HepG2 (cell line): ENCODE results near the gene AHNAK. TPM values are rescaled to one million over a fixed set of nuclear protein-coding genes. Genes with fewer than 3 reads are reported as not detected.
"Not testable (repeated sequence)": the region's sequence is repeated elsewhere in the genome, so short reads cannot be mapped to it uniquely, and the experiment has no call there.

ENCODE experiments used
- ATAC-seq: fragments of 200-7000 bp; cut with Tn5 transposase; 3 replicates; pipeline ENCODE4 v1.9.1; 2020; ENCODE audit warnings: mild to moderate bottlenecking, moderate library complexity
- BruUV-seq: library from RNA; stranded (reverse); fragments of 400-500 nt; replicated peaks from 2 replicates; lab custom pipeline; 2021; lab: Mats Ljungman, UMichigan
- CTCF ChIA-PET: fragments of 300-600 bp; formaldehyde crosslinking; extraction: SDS; loops from one replicate; lab custom pipeline; 2021; ENCODE audit warnings: low total read pairs, inconsistent platforms, low intra/inter-chr PET ratio; lab: Yijun Ruan, JAX
- POLR2A ChIA-PET: fragments of 350-600 bp; sonication (Branson Sonifier 250); formaldehyde crosslinking; loops from one replicate; lab custom pipeline; 2020; ENCODE audit warnings: antibody characterized with exemption, inconsistent platforms; lab: Yijun Ruan, JAX
- DNase-seq: peaks from one replicate; pipeline ENCODE4 v3.0.0-alpha.2; 2015; ENCODE audit warnings: low spot score
- FAIRE-seq: peaks from 3 replicates; lab custom pipeline; 2011; peaks lifted over from hg19 to GRCh38; lab: Jason Lieb, UNC
- H2AFZ ChIP-seq: one replicate; pipeline ENCODE4 v1.6.1; 2011; ENCODE audit warnings: low read length, inconsistent platforms
- H3K27ac ChIP-seq: fragments of 300-600 bp; 3 replicates; pipeline ENCODE4 v1.8.0; 2011; ENCODE audit warnings: mixed run types, mild to moderate bottlenecking, mixed read lengths, low read length, inconsistent platforms; ENCODE audit not compliant: insufficient read depth; ENCODE audit errors: extremely low read length
- H3K27me3 ChIP-seq, 2 experiments: fragments of 200-600 bp in 1 of 2; 2 replicates in 1 of 2; 3 replicates in 1 of 2; pipeline versions ENCODE4 v1.6.0 to v1.8.0; 2011; ENCODE audit warnings: low read length in 2 of 2, mild to moderate bottlenecking in 2 of 2, moderate library complexity in 2 of 2, inconsistent platforms in 1 of 2; ENCODE audit not compliant: insufficient read depth in 2 of 2, control insufficient read depth in 1 of 2
- H3K36me3 ChIP-seq, 2 experiments: fragments of 200-600 bp in 1 of 2; replicated peaks in 1 of 2; 2 replicates in 1 of 2; 3 replicates in 1 of 2; pipeline versions ENCODE4 v1.5.1 to v1.8.0; 2011; ENCODE audit warnings: low read length in 2 of 2, inconsistent platforms in 1 of 2; ENCODE audit not compliant: insufficient read depth in 2 of 2, control insufficient read depth in 1 of 2
- H3K4me1 ChIP-seq: 2 replicates; pipeline ENCODE4 v1.5.1; 2012; ENCODE audit warnings: low read length, inconsistent platforms; ENCODE audit not compliant: insufficient read depth
- H3K4me2 ChIP-seq: 2 replicates; pipeline ENCODE4 v1.6.0; 2011; ENCODE audit warnings: low read depth, low read length, inconsistent platforms
- H3K4me3 ChIP-seq, 3 experiments: fragments of 200-600 bp in 1 of 3; sonication (generic), shearing (Covaris generic) in 1 of 3; replicated peaks in 1 of 3; 2 replicates each; pipeline ENCODE4 v1.5.1; 2011 to 2016; ENCODE audit warnings: low read length in 3 of 3, inconsistent platforms in 2 of 3, low read depth in 2 of 3, mild to moderate bottlenecking in 2 of 3, control low read depth in 1 of 3, mixed read lengths in 1 of 3; ENCODE audit not compliant: insufficient read depth in 1 of 3
- H3K79me2 ChIP-seq: one replicate; pipeline ENCODE4 v1.6.1; 2011; ENCODE audit warnings: low read length, inconsistent platforms; ENCODE audit not compliant: insufficient read depth
- H3K9ac ChIP-seq: 2 replicates; pipeline ENCODE4 v1.6.0; 2011; ENCODE audit warnings: mild to moderate bottlenecking, low read depth, low read length, inconsistent platforms; ENCODE audit not compliant: insufficient read depth
- H3K9me3 ChIP-seq: 2 replicates; pipeline ENCODE4 v1.5.1; 2012; ENCODE audit warnings: mild to moderate bottlenecking, low read length
- H4K20me1 ChIP-seq: 2 replicates; pipeline ENCODE4 v1.6.0; 2011; ENCODE audit warnings: inconsistent platforms, mild to moderate bottlenecking, low read length, moderate library complexity; ENCODE audit not compliant: insufficient read depth
- CREB1 ChIP-seq, 2 experiments: fragments of 450-650 bp in 1 of 2; IDR thresholded peaks; 2 replicates each; pipeline ENCODE4 v1.6.1; 2016 to 2017; ENCODE audit warnings: control low read depth in 1 of 2, mild to moderate bottlenecking in 1 of 2, missing compliant biosample characterization in 1 of 2, missing genetic modification characterization in 1 of 2
- MLLT10 ChIP-seq: sonication (generic); formaldehyde crosslinking; IDR thresholded peaks from 2 replicates; pipeline ENCODE4 v1.4.0; 2020; ENCODE audit warnings: missing genetic modification reagents
- PAF1 ChIP-seq: IDR thresholded peaks from 2 replicates; pipeline ENCODE4 v1.6.1; 2016; ENCODE audit warnings: missing genetic modification reagents, missing compliant biosample characterization
- PCBP1 ChIP-seq: fragments of 200-400 bp; formaldehyde crosslinking; IDR thresholded peaks from 2 replicates; pipeline ENCODE4 v1.6.1; 2017; ENCODE audit warnings: mild to moderate bottlenecking, low read depth, low read length, borderline replicate concordance
- POLR2A ChIP-seq, 2 experiments: IDR thresholded peaks; 2 replicates each; pipeline ENCODE4 v1.6.1; 2011; ENCODE audit warnings: low read depth in 2 of 2, low read length in 2 of 2, mild to moderate bottlenecking in 1 of 2, moderate library complexity in 1 of 2; ENCODE audit not compliant: insufficient read depth in 1 of 2
- RFX1 ChIP-seq: fragments of 450-650 bp; IDR thresholded peaks from 2 replicates; pipeline ENCODE4 v1.6.1; 2017
- SALL1 ChIP-seq: sonication (generic); formaldehyde crosslinking; IDR thresholded peaks from 2 replicates; pipeline ENCODE4 v1.8.0; 2022; ENCODE audit warnings: mild to moderate bottlenecking, missing genetic modification reagents
- SRSF1 ChIP-seq: fragments of 200-400 bp; formaldehyde crosslinking; optimal IDR thresholded peaks from 2 replicates; pipeline ENCODE3; 2017; ENCODE audit warnings: mild to moderate bottlenecking, low read depth, low read length, moderate library complexity
- ZNF160 ChIP-seq: sonication (generic); formaldehyde crosslinking; IDR thresholded peaks from 2 replicates; pipeline ENCODE4 v1.8.0; 2022; ENCODE audit warnings: mild to moderate bottlenecking, inconsistent platforms, missing genetic modification reagents
- ZNF224 ChIP-seq: sonication (generic); formaldehyde crosslinking; IDR thresholded peaks from 2 replicates; pipeline ENCODE4 v1.5.0; 2020; ENCODE audit warnings: mild to moderate bottlenecking, missing genetic modification reagents
- ZNF280B ChIP-seq: sonication (generic); formaldehyde crosslinking; IDR thresholded peaks from 2 replicates; pipeline ENCODE4 v1.5.0; 2020; ENCODE audit warnings: missing genetic modification reagents, mild to moderate bottlenecking, borderline replicate concordance
- ZNF547 ChIP-seq: sonication (generic); formaldehyde crosslinking; IDR thresholded peaks from 2 replicates; pipeline ENCODE4 v1.5.1; 2020; ENCODE audit warnings: mild to moderate bottlenecking, missing genetic modification reagents
- ZNF781 ChIP-seq: sonication (generic); formaldehyde crosslinking; IDR thresholded peaks from 2 replicates; pipeline ENCODE4 v1.5.1; 2020; ENCODE audit warnings: borderline replicate concordance, mild to moderate bottlenecking, missing genetic modification reagents; ENCODE audit errors: not compliant biosample characterization
- WGBS: methylation state at CpG from one replicate; pipeline ENCODE4 v1.1.6; 2017; ENCODE audit warnings: low lambda C conversion rate; 5-methylcytosine and 5-hydroxymethylcytosine counted together
- in situ Hi-C: cut with HindIII; loops from 2 replicates; pipeline ENCODE4 v1.10.0; 2017; ENCODE audit warnings: low pct_unique_long_range_greater_than_20kb; ENCODE audit not compliant: extremely low pct_ligation_motif_present
- intact Hi-C: fragments of 100-400 bp; cut with micrococcal nuclease; formaldehyde crosslinking; loops from one replicate; pipeline ENCODE4 v1.10.0; 2022; ENCODE audit not compliant: unreplicated experiment
- polyA plus RNA-seq, 8 experiments: library from polyadenylated mRNA; depleted of rRNA in 3 of 8; stranded (reverse) in 7 of 8; unstranded in 1 of 8; fragments of >200 nt; fragmentation: Illumina TruSeq in 4 of 8; extraction: Trizol in 4 of 8; gene quantifications; 2 replicates each; pipeline versions ENCODE4 v1.2.1 to v1.2.3, GENCODE V29; 2011 to 2016; ENCODE audit warnings: low read depth in 4 of 8, missing spikeins in 1 of 8, mixed read lengths in 1 of 8; ENCODE audit not compliant: insufficient read depth in 1 of 8
- total RNA-seq, 5 experiments: library from RNA; depleted of rRNA; stranded (reverse); fragments of >200 nt; fragmentation: Illumina TruSeq; extraction: Trizol; gene quantifications; 2 replicates each; pipeline ENCODE4 v1.2.3, GENCODE V29; 2016; ENCODE audit warnings: low read depth in 1 of 5
- TF ChIP-seq, protein P1 (sequence below): sonication (generic); formaldehyde crosslinking; IDR thresholded peaks from 2 replicates; pipeline ENCODE4 v1.4.0; 2020; ENCODE audit warnings: missing genetic modification reagents

Gene AHNAK
- total and polyA plus RNA-seq, 2 of the 13 experiments (the other 11 are each of a cell fraction or from before 2014, with no cell fraction given): 23.4 to 25.0 TPM

GRCh38 chr11:62561677-62562230, 15.1 kb upstream of the AHNAK start:
- H3K9ac ChIP-seq, H2AFZ ChIP-seq, H3K4me2 ChIP-seq, H3K4me3 ChIP-seq, in situ Hi-C loops, FAIRE-seq, H3K27ac ChIP-seq, DNase-seq, ATAC-seq, BruUV-seq, H3K9me3 ChIP-seq, H3K27me3 ChIP-seq: not testable (repeated sequence)
- Histone ChIP-seq H3K4me1 (peaks cover 71% of the 10 kb centered on the region), H4K20me1 (peaks cover 22% of the 10 kb centered on the region), H3K79me2 (peaks cover 17% of the 10 kb centered on the region), H3K36me3 (peaks cover 10 to 77% of the 10 kb centered on the region in 2 experiments)
- ChIA-PET CTCF (interaction anchor here (0.6 to 2.9 kb wide), 3 partner anchors 48 to 167 kb away, joined by 3 to 32 read pairs (median 19); no protein-coding TSS in a partner anchor), POLR2A (interaction anchor here (0.7 to 2.3 kb wide), 7 partner anchors 12 to 279 kb away, joined by 3 to 22 read pairs (median 5); partner anchors contain the start of genes C11orf98, CSKMT and EEF1G)
- 98% methylated on average over 3 of the region's 3 CpGs for WGBS
- intact Hi-C loops: loop anchor here (2.0 kb wide), 2 partner anchors 19 to 167 kb away; no protein-coding TSS in a partner anchor

- no peaks in the 10 kb centered on the region for H3K27me3 ChIP-seq
- no TSS peak for BruUV-seq
- ATAC-seq (peak; percentile 89), FAIRE-seq (peak; percentile 77), DNase-seq (peak; percentile 91)
- WGBS: 78% methylated on average over 2 of the region's 2 CpGs
- H3K27ac ChIP-seq: peak overlapping the region; percentile 55
- H3K9ac ChIP-seq: no peak overlapping the region
- H3K4me1 ChIP-seq: peaks cover 71% of the 10 kb centered on the region
- H3K36me3 ChIP-seq: peaks cover 10 to 66% of the 10 kb centered on the region in 2 experiments
- in situ Hi-C loops (no loop called here), intact Hi-C loops (loop anchor here (1.0 to 2.0 kb wide), 3 partner anchors 18 to 166 kb away; no protein-coding TSS in a partner anchor)
- POLR2A ChIA-PET: interaction anchor here (0.7 to 2.3 kb wide), 12 partner anchors 9 to 281 kb away, joined by 3 to 22 read pairs (median 5); partner anchors contain the start of genes AHNAK, C11orf98, CSKMT and EEF1G
- H3K9me3 ChIP-seq: no peaks in the 10 kb centered on the region
- H2AFZ ChIP-seq: no peak overlapping the region
- peaks cover 12% of the 10 kb centered on the region for H3K79me2 ChIP-seq
- no peak overlapping the region for H3K4me3 ChIP-seq
- H4K20me1 ChIP-seq: peaks cover 19% of the 10 kb centered on the region
- CTCF ChIA-PET: interaction anchor here (0.7 to 2.9 kb wide), 9 partner anchors 12 to 180 kb away, joined by 3 to 32 read pairs (median 4); no protein-coding TSS in a partner anchor
- no peak overlapping the region for H3K4me2 ChIP-seq
- TF ChIP-seq SRSF1 (no peak), ZNF280B (CRISPR knock-in tag) (no peak), RFX1 (no peak), SALL1 (CRISPR knock-in tag) (peak; percentile 59; the same call in 1 of the 2 replicates), POLR2A (IDR thresholded peaks at IDR 0.05; ENCODE audit: insufficient read depth in 1 of 2, low read depth in 2 of 2, low read length in 2 of 2) (peak; percentile 8 to 27; a peak in 1 of 4 replicates), PAF1 (CRISPR knock-in tag) (no peak), ZNF547 (CRISPR knock-in tag) (0 out of 2 replicates have a peak, but pooled peaks have one; percentile 42), MLLT10 (CRISPR knock-in tag) (no peak), CREB1 (IDR thresholded peaks at IDR 0.05) (no peak), CREB1 (CRISPR knock-in tag; IDR thresholded peaks at IDR 0.05) (no peak), PCBP1 (no peak), ZNF224 (no peak), ZNF781 (CRISPR knock-in tag) (no peak), ZNF160 (CRISPR knock-in tag) (no peak)
- TF ChIP-seq, protein P1, sequence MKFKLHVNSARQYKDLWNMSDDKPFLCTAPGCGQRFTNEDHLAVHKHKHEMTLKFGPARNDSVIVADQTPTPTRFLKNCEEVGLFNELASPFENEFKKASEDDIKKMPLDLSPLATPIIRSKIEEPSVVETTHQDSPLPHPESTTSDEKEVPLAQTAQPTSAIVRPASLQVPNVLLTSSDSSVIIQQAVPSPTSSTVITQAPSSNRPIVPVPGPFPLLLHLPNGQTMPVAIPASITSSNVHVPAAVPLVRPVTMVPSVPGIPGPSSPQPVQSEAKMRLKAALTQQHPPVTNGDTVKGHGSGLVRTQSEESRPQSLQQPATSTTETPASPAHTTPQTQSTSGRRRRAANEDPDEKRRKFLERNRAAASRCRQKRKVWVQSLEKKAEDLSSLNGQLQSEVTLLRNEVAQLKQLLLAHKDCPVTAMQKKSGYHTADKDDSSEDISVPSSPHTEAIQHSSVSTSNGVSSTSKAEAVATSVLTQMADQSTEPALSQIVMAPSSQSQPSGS (CRISPR knock-in tag): 0 out of 2 replicates have a peak, but pooled peaks have one; percentile 22
Measured at GRCh38 chr11:62560566-62561103, 14.0 kb upstream of the AHNAK start.
